Gastroesophageal sphincter (tissue), 3 donors: ENCODE results near the gene IL17RD.

Experiments
- CTCF ChIP-seq, 4 experiments: fragments of 200-600 bp in 2 of 4; fragments of 450-650 bp in 2 of 4; sonication (generic) in 1 of 4; IDR thresholded peaks; one replicate each; pipeline ENCODE4 v1.5.1; 2017 to 2019; ENCODE audit warnings: antibody characterized with exemption in 4 of 4, mild to moderate bottlenecking in 2 of 4, moderate library complexity in 2 of 4
- EP300 ChIP-seq: sonication (generic); formaldehyde crosslinking; IDR thresholded peaks from one replicate; pipeline ENCODE4 v1.6.1; 2017; ENCODE audit warnings: antibody characterized with exemption, mild to moderate bottlenecking
- POLR2A ChIP-seq, 2 donors: fragments of 450-650 bp; IDR thresholded peaks; one replicate each; pipeline ENCODE4 v1.6.1; 2017; ENCODE audit warnings: antibody characterized with exemption in 2 of 2, mild to moderate bottlenecking in 2 of 2, moderate library complexity in 1 of 2

DNA sequence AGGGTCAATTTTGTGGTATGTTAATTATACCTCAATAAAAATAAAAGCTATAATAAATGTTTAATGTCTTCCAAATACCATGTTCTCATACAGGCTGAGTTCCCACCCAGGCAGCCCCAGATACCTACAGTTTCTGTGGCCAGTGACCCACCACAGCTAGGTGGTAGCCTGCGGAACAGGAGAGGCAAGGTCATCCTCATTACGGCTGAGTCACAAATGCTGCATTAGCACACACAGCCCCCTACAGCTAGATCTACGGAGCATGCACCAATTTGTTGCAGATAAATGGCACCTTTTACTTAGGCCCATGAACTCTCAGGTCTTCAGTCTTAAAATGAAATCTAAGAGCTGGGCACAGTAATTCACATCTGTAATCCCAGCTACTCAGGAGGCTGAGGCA, 99.6 kb downstream of the IL17RD start:
- TF ChIP-seq POLR2A (IDR thresholded peaks at IDR 0.05) = no peak
- no peak for TF ChIP-seq CTCF (IDR thresholded peaks at IDR 0.05)
- TF ChIP-seq EP300 = no peak
